Fibroblast of gingiva (primary cell): Measurements from ENCODE around the gene NENF.

Experiments
- DNase-seq: peaks from one replicate; pipeline ENCODE4 v3.0.0-alpha.2; 2011; ENCODE audit warnings: low read depth

NENF gene

GRCh38 chr1:212482006-212482636 lies 49.4 kb downstream of the NENF start:
- peak; percentile 89 for DNase-seq

GRCh38 chr1:212482637-212483441 lies 50.1 kb downstream of the NENF start:
- peak; percentile 74 for DNase-seq

GRCh38 chr1:212484701-212485570 lies 52.2 kb downstream of the NENF start:
- peak; percentile 19 for DNase-seq

GRCh38 chr1:212485571-212485912 lies 52.8 kb downstream of the NENF start:
- no peak for DNase-seq

- peak; percentile 90 for DNase-seq
Observed at GRCh38 chr1:212485913-212486618, 53.3 kb downstream of the NENF start.

GRCh38 chr1:212486619-212486975 lies 53.9 kb downstream of the NENF start:
- DNase-seq = no peak

GRCh38 chr1:212487286-212487685 lies 54.6 kb downstream of the NENF start:
- DNase-seq = no peak

GRCh38 chr1:212487774-212488435 lies 55.2 kb downstream of the NENF start:
- DNase-seq = no peak

- peak; percentile 93 for DNase-seq
Observed at GRCh38 chr1:212488436-212489283, 55.9 kb downstream of the NENF start.

- no peak for DNase-seq
Observed at GRCh38 chr1:212489284-212489859, 56.7 kb downstream of the NENF start.

GRCh38 chr1:212490276-212490675 lies 57.6 kb downstream of the NENF start:
- DNase-seq = no peak

- no peak for DNase-seq
Observed at GRCh38 chr1:212491454-212491853, 58.7 kb downstream of the NENF start.
